OCI-LY3 (cell line): ENCODE results near the gene COX17.

Experiments used
- H2AFZ ChIP-seq: fragments of 200-600, 300-600 bp; shearing (Covaris generic); 2 replicates; pipeline ENCODE4 v1.6.0; 2014; ENCODE audit warnings: antibody characterized with exemption, low read depth, low read length
- H3K27ac ChIP-seq: fragments of 200-600, 300-600 bp; sonication (generic); 2 replicates; pipeline ENCODE4 v1.5.1; 2014; ENCODE audit warnings: mild to moderate bottlenecking, low read length, moderate library complexity, mixed read lengths
- H3K27me3 ChIP-seq: fragments of 200-600, 300-600 bp; sonication (generic); 2 replicates; pipeline ENCODE4 v1.6.1; 2014; ENCODE audit warnings: low read depth, low read length, mixed read lengths
- H3K36me3 ChIP-seq: fragments of 200-600, 300-600 bp; sonication (generic); replicated peaks from 2 replicates; pipeline ENCODE3; 2014; ENCODE audit warnings: low read depth, low read length, mixed read lengths
- H3K4me1 ChIP-seq: fragments of 300-600, 200-600 bp; sonication (generic); 2 replicates; pipeline ENCODE4 v1.6.1; 2014; ENCODE audit warnings: low read length, mixed read lengths
- H3K4me2 ChIP-seq: fragments of 200-600, 300-600 bp; sonication (generic); 2 replicates; pipeline ENCODE4 v1.6.1; 2014; ENCODE audit warnings: low read length, mixed read lengths
- H3K4me3 ChIP-seq: fragments of 300-600, 200-600 bp; sonication (generic); 2 replicates; pipeline ENCODE4 v1.5.1; 2014; ENCODE audit warnings: antibody characterized with exemption, mild to moderate bottlenecking, low read length, moderate library complexity
- H3K79me2 ChIP-seq: fragments of 300-600, 200-600 bp; shearing (Covaris generic); 2 replicates; pipeline ENCODE4 v1.6.1; 2014; ENCODE audit warnings: mild to moderate bottlenecking, low read length, mixed read lengths
- H3K9ac ChIP-seq: fragments of 300-600, 200-600 bp; shearing (Covaris generic); 2 replicates; pipeline ENCODE4 v1.6.0; 2014; ENCODE audit warnings: mild to moderate bottlenecking, low read length, moderate library complexity
- H3K9me3 ChIP-seq: fragments of 200-600, 300-600 bp; shearing (Covaris generic); 2 replicates; pipeline ENCODE4 v1.6.1; 2014; ENCODE audit warnings: low read length, mixed read lengths; ENCODE audit not compliant: insufficient read depth
- H4K20me1 ChIP-seq: fragments of 200-600, 300-600 bp; sonication (generic); 2 replicates; pipeline ENCODE4 v1.6.1; 2016; ENCODE audit warnings: low read length, mixed read lengths; ENCODE audit not compliant: insufficient read depth
- CTCF ChIP-seq: fragments of 200-600, 300-600 bp; sonication (generic); IDR thresholded peaks from 2 replicates; pipeline ENCODE4 v1.5.1; 2014; ENCODE audit warnings: antibody characterized with exemption, low read length, low read depth
- EZH2phosphoT487 ChIP-seq: fragments of 200-600 bp; shearing (Covaris generic); IDR thresholded peaks from 2 replicates; pipeline ENCODE4 v1.6.1; 2018; ENCODE audit warnings: antibody characterized with exemption, mixed run types, low read depth

The COX17 gene

GRCh38 chr3:119672776-119673175, 4.4 kb downstream of the COX17 start:
- Histone ChIP-seq H3K4me1 (peaks cover 33% of the 10 kb centered on the region), H4K20me1 (no peaks in the 10 kb centered on the region), H3K36me3 (peaks cover 62% of the 10 kb centered on the region), H3K27me3 (no peaks in the 10 kb centered on the region), H3K27ac (no peak overlapping the region), H2AFZ (no peak overlapping the region), H3K4me2 (no peak overlapping the region), H3K4me3 (no peak overlapping the region), H3K79me2 (peaks cover 50% of the 10 kb centered on the region), H3K9ac (no peak overlapping the region), H3K9me3 (no peaks in the 10 kb centered on the region)
- no peak for TF ChIP-seq EZH2phosphoT487
- no peak for TF ChIP-seq CTCF

- Histone ChIP-seq H3K79me2 (peaks cover 32% of the 10 kb centered on the region), H3K4me3 (no peak overlapping the region), H3K4me1 (peaks cover 43% of the 10 kb centered on the region), H3K4me2 (no peak overlapping the region), H3K36me3 (peaks cover 54% of the 10 kb centered on the region), H3K9ac (no peak overlapping the region), H2AFZ (no peak overlapping the region), H3K27me3 (no peaks in the 10 kb centered on the region), H3K27ac (no peak overlapping the region), H4K20me1 (no peaks in the 10 kb centered on the region), H3K9me3 (no peaks in the 10 kb centered on the region)
- TF ChIP-seq CTCF = no peak
Observed at GRCh38 chr3:119669906-119670570, 7.2 kb downstream of the COX17 start.

GRCh38 chr3:119665954-119666559, 11.1 kb downstream of the COX17 start:
- H3K27ac ChIP-seq = peak overlapping the region; percentile 94
- H3K79me2 ChIP-seq = peaks cover 4% of the 10 kb centered on the region; the same call in 1 of the 2 replicates
- TF ChIP-seq EZH2phosphoT487 = no peak
- TF ChIP-seq CTCF = no peak
- H3K27me3 ChIP-seq = no peaks in the 10 kb centered on the region
- H3K4me3 ChIP-seq = no peak overlapping the region
- H4K20me1 ChIP-seq = no peaks in the 10 kb centered on the region
- peaks cover 69% of the 10 kb centered on the region for H3K4me1 ChIP-seq
- peaks cover 22% of the 10 kb centered on the region for H3K36me3 ChIP-seq
- H3K9ac ChIP-seq = no peak overlapping the region
- H2AFZ ChIP-seq = no peak overlapping the region
- H3K4me2 ChIP-seq = no peak overlapping the region
- no peaks in the 10 kb centered on the region for H3K9me3 ChIP-seq

GRCh38 chr3:119664850-119665379, 12.3 kb downstream of the COX17 start:
- TF ChIP-seq EZH2phosphoT487 = no peak
- Histone ChIP-seq H2AFZ (no peak overlapping the region), H3K4me3 (peak overlapping the region; percentile 30), H3K27me3 (no peaks in the 10 kb centered on the region), H3K9ac (peak overlapping the region; percentile 45), H3K79me2 (peaks cover 1% of the 10 kb centered on the region; the same call in 1 of the 2 replicates), H3K4me2 (peak overlapping the region; percentile 59), H4K20me1 (no peaks in the 10 kb centered on the region), H3K4me1 (peaks cover 69% of the 10 kb centered on the region), H3K9me3 (no peaks in the 10 kb centered on the region), H3K36me3 (peaks cover 12% of the 10 kb centered on the region), H3K27ac (peak overlapping the region; percentile 94)
